Parathyroid adenoma (tissue), 2 donors: Measurements from ENCODE around the gene RIF1.

Experiments
- H2AFZ ChIP-seq: fragments of 300-600 bp; sonication (generic); one replicate; pipeline ENCODE4 v1.7.0; 2017; ENCODE audit warnings: antibody characterized with exemption, mild to moderate bottlenecking
- H3K27ac ChIP-seq: fragments of 300-600 bp; sonication (generic); one replicate; pipeline ENCODE4 v1.7.0; 2017
- H3K27me3 ChIP-seq: fragments of 300-600 bp; sonication (generic); one replicate; pipeline ENCODE4 v1.7.0; 2017; ENCODE audit warnings: low read length; ENCODE audit not compliant: control insufficient read depth, insufficient read depth
- H3K36me3 ChIP-seq: fragments of 300-600 bp; sonication (generic); one replicate; pipeline ENCODE4 v1.7.0; 2017; ENCODE audit warnings: low read length; ENCODE audit not compliant: control insufficient read depth, insufficient read depth
- H3K4me1 ChIP-seq: fragments of 300-600 bp; sonication (generic); one replicate; pipeline ENCODE4 v1.7.0; 2017; ENCODE audit warnings: control low read depth
- H3K4me2 ChIP-seq: fragments of 300-600 bp; sonication (generic); one replicate; pipeline ENCODE4 v1.7.0; 2017; ENCODE audit warnings: low read length
- H3K4me3 ChIP-seq: fragments of 300-600 bp; sonication (generic); one replicate; pipeline ENCODE4 v1.7.0; 2017; ENCODE audit warnings: low read depth, low read length
- H3K79me2 ChIP-seq: fragments of 300-600 bp; sonication (generic); one replicate; pipeline ENCODE4 v1.7.0; 2017; ENCODE audit warnings: control low read depth
- H3K9ac ChIP-seq: fragments of 300-600 bp; sonication (generic); one replicate; pipeline ENCODE4 v1.7.0; 2017; ENCODE audit warnings: mild to moderate bottlenecking
- H3K9me3 ChIP-seq: fragments of 300-600 bp; sonication (generic); one replicate; pipeline ENCODE4 v1.7.0; 2017; ENCODE audit warnings: low read length; ENCODE audit not compliant: control insufficient read depth
- TF ChIP-seq, protein P1 (sequence below): fragments of 300-600 bp; sonication (generic); IDR thresholded peaks from one replicate; pipeline ENCODE4 v1.7.0; 2017; ENCODE audit warnings: antibody characterized with exemption, mild to moderate bottlenecking
- donor health status: primary hyperparathyroidism.

The RIF1 gene

GRCh38 chr2:151374436-151374835 lies 35.3 kb upstream of the RIF1 start:
- Histone ChIP-seq H3K9me3 (no peaks in the 10 kb centered on the region), H3K36me3 (no peaks in the 10 kb centered on the region), H3K4me3 (no peak overlapping the region), H3K4me2 (no peak overlapping the region), H3K9ac (no peak overlapping the region), H2AFZ (no peak overlapping the region), H3K79me2 (no peaks in the 10 kb centered on the region), H3K27me3 (no peaks in the 10 kb centered on the region), H3K27ac (no peak overlapping the region), H3K4me1 (no peaks in the 10 kb centered on the region)
- TF ChIP-seq, protein P1, sequence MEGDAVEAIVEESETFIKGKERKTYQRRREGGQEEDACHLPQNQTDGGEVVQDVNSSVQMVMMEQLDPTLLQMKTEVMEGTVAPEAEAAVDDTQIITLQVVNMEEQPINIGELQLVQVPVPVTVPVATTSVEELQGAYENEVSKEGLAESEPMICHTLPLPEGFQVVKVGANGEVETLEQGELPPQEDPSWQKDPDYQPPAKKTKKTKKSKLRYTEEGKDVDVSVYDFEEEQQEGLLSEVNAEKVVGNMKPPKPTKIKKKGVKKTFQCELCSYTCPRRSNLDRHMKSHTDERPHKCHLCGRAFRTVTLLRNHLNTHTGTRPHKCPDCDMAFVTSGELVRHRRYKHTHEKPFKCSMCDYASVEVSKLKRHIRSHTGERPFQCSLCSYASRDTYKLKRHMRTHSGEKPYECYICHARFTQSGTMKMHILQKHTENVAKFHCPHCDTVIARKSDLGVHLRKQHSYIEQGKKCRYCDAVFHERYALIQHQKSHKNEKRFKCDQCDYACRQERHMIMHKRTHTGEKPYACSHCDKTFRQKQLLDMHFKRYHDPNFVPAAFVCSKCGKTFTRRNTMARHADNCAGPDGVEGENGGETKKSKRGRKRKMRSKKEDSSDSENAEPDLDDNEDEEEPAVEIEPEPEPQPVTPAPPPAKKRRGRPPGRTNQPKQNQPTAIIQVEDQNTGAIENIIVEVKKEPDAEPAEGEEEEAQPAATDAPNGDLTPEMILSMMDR = no peak

DNA sequence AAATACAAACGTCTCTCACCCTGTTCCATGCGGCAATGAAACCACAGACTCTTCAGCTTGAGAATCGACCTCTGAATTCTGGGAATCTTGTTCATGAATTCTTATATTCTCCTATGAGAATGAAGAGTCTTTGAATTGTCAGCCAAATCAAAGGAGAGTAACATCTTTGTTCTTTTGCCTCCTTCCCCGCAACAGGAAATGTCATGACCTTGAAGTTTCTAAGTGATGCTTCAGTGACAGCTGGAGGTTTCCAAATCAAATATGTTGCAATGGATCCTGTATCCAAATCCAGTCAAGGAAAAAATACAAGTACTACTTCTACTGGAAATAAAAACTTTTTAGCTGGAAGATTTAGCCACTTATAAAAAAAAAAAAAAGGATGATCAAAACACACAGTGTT lies 30.5 kb upstream of the RIF1 start:
- Histone ChIP-seq H3K9me3 (no peaks in the 10 kb centered on the region), H3K4me2 (no peak overlapping the region), H2AFZ (no peak overlapping the region), H3K9ac (no peak overlapping the region), H3K4me3 (no peak overlapping the region), H3K36me3 (no peaks in the 10 kb centered on the region), H3K4me1 (no peaks in the 10 kb centered on the region), H3K79me2 (no peaks in the 10 kb centered on the region), H3K27ac (no peak overlapping the region), H3K27me3 (no peaks in the 10 kb centered on the region)
- TF ChIP-seq, protein P1 = no peak

GRCh38 chr2:151380580-151381235 lies 29.0 kb upstream of the RIF1 start:
- H3K9me3 ChIP-seq = no peaks in the 10 kb centered on the region
- no peaks in the 10 kb centered on the region for H3K4me1 ChIP-seq
- H3K4me3 ChIP-seq = no peak overlapping the region
- TF ChIP-seq, protein P1 = no peak
- no peaks in the 10 kb centered on the region for H3K79me2 ChIP-seq
- H3K36me3 ChIP-seq = no peaks in the 10 kb centered on the region
- peak overlapping the region; percentile 20 for H2AFZ ChIP-seq
- H3K4me2 ChIP-seq = no peak overlapping the region
- no peak overlapping the region for H3K9ac ChIP-seq
- no peak overlapping the region for H3K27ac ChIP-seq
- H3K27me3 ChIP-seq = no peaks in the 10 kb centered on the region

DNA sequence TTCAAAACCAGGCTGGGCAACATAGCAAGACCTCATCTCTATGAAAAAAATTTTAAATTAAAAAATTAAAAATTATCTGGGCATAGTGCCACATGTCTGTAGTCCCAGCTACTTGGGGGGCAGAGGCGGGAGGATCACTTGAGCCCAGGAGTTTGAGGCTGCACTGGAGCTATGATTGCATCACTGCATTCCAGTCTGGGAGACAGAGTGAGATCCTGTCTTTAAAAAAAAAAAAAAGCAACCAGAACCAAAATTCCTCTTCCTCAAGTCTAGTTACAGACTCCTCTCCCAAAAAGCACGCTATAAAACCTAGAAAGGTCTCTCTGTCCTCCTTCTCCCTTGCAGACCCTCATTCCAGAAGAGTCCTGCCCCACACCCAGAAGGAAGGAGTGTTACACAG lies 28.4 kb upstream of the RIF1 start:
- TF ChIP-seq, protein P1 = no peak
- H3K36me3 ChIP-seq = no peaks in the 10 kb centered on the region
- no peak overlapping the region for H2AFZ ChIP-seq
- H3K27me3 ChIP-seq = no peaks in the 10 kb centered on the region
- H3K4me1 ChIP-seq = no peaks in the 10 kb centered on the region
- no peak overlapping the region for H3K4me3 ChIP-seq
- no peak overlapping the region for H3K27ac ChIP-seq
- H3K9ac ChIP-seq = no peak overlapping the region
- H3K4me2 ChIP-seq = no peak overlapping the region
- no peaks in the 10 kb centered on the region for H3K9me3 ChIP-seq
- H3K79me2 ChIP-seq = no peaks in the 10 kb centered on the region

DNA sequence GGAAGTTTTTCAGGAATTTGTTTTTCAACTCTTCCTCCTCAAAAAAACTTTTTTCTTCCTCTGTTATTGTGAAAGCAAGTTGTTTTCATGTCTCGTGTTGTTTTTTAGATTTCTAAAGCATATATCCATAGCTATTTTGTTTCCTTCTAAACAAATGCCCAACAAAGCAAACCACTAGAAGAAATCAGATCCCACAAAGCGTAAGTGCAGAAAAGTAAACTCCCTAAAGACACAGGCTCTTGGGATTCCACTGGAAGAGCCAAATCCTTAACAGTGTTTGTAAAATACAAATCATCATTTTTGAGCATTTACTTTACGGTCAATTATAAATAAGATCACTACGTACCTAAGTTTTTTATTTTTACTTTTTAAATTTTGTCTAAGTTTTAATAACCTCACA lies 21.7 kb upstream of the RIF1 start:
- Histone ChIP-seq H3K36me3 (no peaks in the 10 kb centered on the region), H3K27ac (no peak overlapping the region), H3K4me3 (no peak overlapping the region), H3K27me3 (no peaks in the 10 kb centered on the region), H2AFZ (no peak overlapping the region), H3K4me2 (no peak overlapping the region), H3K9me3 (no peaks in the 10 kb centered on the region), H3K4me1 (no peaks in the 10 kb centered on the region), H3K79me2 (no peaks in the 10 kb centered on the region), H3K9ac (no peak overlapping the region)
- TF ChIP-seq, protein P1 = no peak
